ENCODE results near the gene RTTN. TPM values are rescaled to one million over a fixed set of nuclear protein-coding genes. Genes with fewer than 3 reads are reported as not detected.

RTTN gene
- polyA plus RNA-seq, 1 donor = 8.6 TPM

GRCh38 chr18:70068981-70069380 is 136.5 kb downstream of the RTTN start:
- Histone ChIP-seq H3K27me3 (ENCODE audit: control insufficient read depth, insufficient read depth, low read length) (no peaks in the 10 kb centered on the region), H3K27ac (ENCODE audit: low read length) (no peak overlapping the region), H3K4me1 (ENCODE audit: control insufficient read depth, insufficient read depth, low read length) (peaks cover 4% of the 10 kb centered on the region), H3K4me3 (ENCODE audit: low read length) (no peak overlapping the region), H3K9me3 (ENCODE audit: control insufficient read depth, low read depth, low read length) (no peaks in the 10 kb centered on the region), H3K36me3 (ENCODE audit: control insufficient read depth, insufficient read depth, low read length) (no peaks in the 10 kb centered on the region)
- no peak for DNase-seq

- Histone ChIP-seq H3K4me1 (ENCODE audit: control insufficient read depth, insufficient read depth, low read length) (no peaks in the 10 kb centered on the region), H3K27me3 (ENCODE audit: control insufficient read depth, insufficient read depth, low read length) (no peaks in the 10 kb centered on the region), H3K27ac (ENCODE audit: low read length) (no peak overlapping the region), H3K9me3 (ENCODE audit: control insufficient read depth, low read depth, low read length) (no peaks in the 10 kb centered on the region), H3K36me3 (ENCODE audit: control insufficient read depth, insufficient read depth, low read length) (peaks cover 11% of the 10 kb centered on the region), H3K4me3 (ENCODE audit: low read length) (no peak overlapping the region)
- WGBS (ENCODE audit: insufficient coverage, low lambda C conversion rate) = no CpG with 5 or more reads among the region's 3 CpGs
- no peak for DNase-seq
These were observed 145.8 kb downstream of the RTTN start for GRCh38 chr18:70059684-70060083.

GRCh38 chr18:70058916-70059315 is 146.6 kb downstream of the RTTN start:
- no peaks in the 10 kb centered on the region for H3K9me3 ChIP-seq (ENCODE audit: control insufficient read depth, low read depth, low read length)
- no peak overlapping the region for H3K4me3 ChIP-seq (ENCODE audit: low read length)
- H3K27me3 ChIP-seq (ENCODE audit: control insufficient read depth, insufficient read depth, low read length) = no peaks in the 10 kb centered on the region
- no peaks in the 10 kb centered on the region for H3K4me1 ChIP-seq (ENCODE audit: control insufficient read depth, insufficient read depth, low read length)
- H3K27ac ChIP-seq (ENCODE audit: low read length) = no peak overlapping the region
- no peak for DNase-seq
- H3K36me3 ChIP-seq (ENCODE audit: control insufficient read depth, insufficient read depth, low read length) = peaks cover 11% of the 10 kb centered on the region

- no peak overlapping the region for H3K4me3 ChIP-seq (ENCODE audit: low read length)
- H3K27me3 ChIP-seq (ENCODE audit: control insufficient read depth, insufficient read depth, low read length) = no peaks in the 10 kb centered on the region
- no peaks in the 10 kb centered on the region for H3K4me1 ChIP-seq (ENCODE audit: control insufficient read depth, insufficient read depth, low read length)
- WGBS (ENCODE audit: insufficient coverage, low lambda C conversion rate) = 100% methylated on average over 1 of the region's 4 CpGs
- H3K36me3 ChIP-seq (ENCODE audit: control insufficient read depth, insufficient read depth, low read length) = peaks cover 5% of the 10 kb centered on the region
- DNase-seq = no peak
- no peaks in the 10 kb centered on the region for H3K9me3 ChIP-seq (ENCODE audit: control insufficient read depth, low read depth, low read length)
- no peak overlapping the region for H3K27ac ChIP-seq (ENCODE audit: low read length)
These were observed 157.4 kb downstream of the RTTN start for GRCh38 chr18:70047931-70048603.

- no peaks in the 10 kb centered on the region for H3K4me1 ChIP-seq (ENCODE audit: control insufficient read depth, insufficient read depth, low read length)
- no peaks in the 10 kb centered on the region for H3K27me3 ChIP-seq (ENCODE audit: control insufficient read depth, insufficient read depth, low read length)
- DNase-seq = no peak
- peaks cover 8% of the 10 kb centered on the region for H3K36me3 ChIP-seq (ENCODE audit: control insufficient read depth, insufficient read depth, low read length)
- no peak overlapping the region for H3K27ac ChIP-seq (ENCODE audit: low read length)
- WGBS (ENCODE audit: insufficient coverage, low lambda C conversion rate) = no CpG with 5 or more reads among the region's 1 CpG
- H3K9me3 ChIP-seq (ENCODE audit: control insufficient read depth, low read depth, low read length) = no peaks in the 10 kb centered on the region
- H3K4me3 ChIP-seq (ENCODE audit: low read length) = no peak overlapping the region
These were observed 158.7 kb downstream of the RTTN start for GRCh38 chr18:70046796-70047195.

- H3K27me3 ChIP-seq (ENCODE audit: control insufficient read depth, insufficient read depth, low read length) = no peaks in the 10 kb centered on the region
- no peaks in the 10 kb centered on the region for H3K9me3 ChIP-seq (ENCODE audit: control insufficient read depth, low read depth, low read length)
- DNase-seq = no peak
- H3K4me3 ChIP-seq (ENCODE audit: low read length) = no peak overlapping the region
- WGBS (ENCODE audit: insufficient coverage, low lambda C conversion rate) = no CpG with 5 or more reads among the region's 2 CpGs
- peaks cover 8% of the 10 kb centered on the region for H3K36me3 ChIP-seq (ENCODE audit: control insufficient read depth, insufficient read depth, low read length)
- H3K4me1 ChIP-seq (ENCODE audit: control insufficient read depth, insufficient read depth, low read length) = no peaks in the 10 kb centered on the region
- no peak overlapping the region for H3K27ac ChIP-seq (ENCODE audit: low read length)
These were observed 159.3 kb downstream of the RTTN start for GRCh38 chr18:70046207-70046606.

GRCh38 chr18:70044632-70045031 is 160.9 kb downstream of the RTTN start:
- no peak for DNase-seq
- no peaks in the 10 kb centered on the region for H3K27me3 ChIP-seq (ENCODE audit: control insufficient read depth, insufficient read depth, low read length)
- WGBS (ENCODE audit: insufficient coverage, low lambda C conversion rate) = 89% methylated on average over 1 of the region's 4 CpGs
- no peaks in the 10 kb centered on the region for H3K4me1 ChIP-seq (ENCODE audit: control insufficient read depth, insufficient read depth, low read length)
- no peak overlapping the region for H3K4me3 ChIP-seq (ENCODE audit: low read length)
- no peak overlapping the region for H3K27ac ChIP-seq (ENCODE audit: low read length)
- no peaks in the 10 kb centered on the region for H3K9me3 ChIP-seq (ENCODE audit: control insufficient read depth, low read depth, low read length)
- peaks cover 8% of the 10 kb centered on the region for H3K36me3 ChIP-seq (ENCODE audit: control insufficient read depth, insufficient read depth, low read length)

GRCh38 chr18:70041459-70042050 is 163.9 kb downstream of the RTTN start:
- Histone ChIP-seq H3K27me3 (ENCODE audit: control insufficient read depth, insufficient read depth, low read length) (no peaks in the 10 kb centered on the region), H3K4me1 (ENCODE audit: control insufficient read depth, insufficient read depth, low read length) (no peaks in the 10 kb centered on the region), H3K27ac (ENCODE audit: low read length) (no peak overlapping the region), H3K36me3 (ENCODE audit: control insufficient read depth, insufficient read depth, low read length) (peaks cover 10% of the 10 kb centered on the region), H3K4me3 (ENCODE audit: low read length) (no peak overlapping the region), H3K9me3 (ENCODE audit: control insufficient read depth, low read depth, low read length) (no peaks in the 10 kb centered on the region)
- 100% methylated on average over 1 of the region's 4 CpGs for WGBS (ENCODE audit: insufficient coverage, low lambda C conversion rate)
- no peak for DNase-seq

- no peaks in the 10 kb centered on the region for H3K4me1 ChIP-seq (ENCODE audit: control insufficient read depth, insufficient read depth, low read length)
- H3K4me3 ChIP-seq (ENCODE audit: low read length) = no peak overlapping the region
- H3K36me3 ChIP-seq (ENCODE audit: control insufficient read depth, insufficient read depth, low read length) = peaks cover 7% of the 10 kb centered on the region
- 94% methylated on average over 2 of the region's 2 CpGs for WGBS (ENCODE audit: insufficient coverage, low lambda C conversion rate)
- no peaks in the 10 kb centered on the region for H3K9me3 ChIP-seq (ENCODE audit: control insufficient read depth, low read depth, low read length)
- no peak for DNase-seq
- no peak overlapping the region for H3K27ac ChIP-seq (ENCODE audit: low read length)
- no peaks in the 10 kb centered on the region for H3K27me3 ChIP-seq (ENCODE audit: control insufficient read depth, insufficient read depth, low read length)
These were observed 166.3 kb downstream of the RTTN start for GRCh38 chr18:70039186-70039585.

- Histone ChIP-seq H3K27ac (ENCODE audit: low read length) (no peak overlapping the region), H3K4me1 (ENCODE audit: control insufficient read depth, insufficient read depth, low read length) (no peaks in the 10 kb centered on the region), H3K4me3 (ENCODE audit: low read length) (no peak overlapping the region), H3K9me3 (ENCODE audit: control insufficient read depth, low read depth, low read length) (no peaks in the 10 kb centered on the region), H3K27me3 (ENCODE audit: control insufficient read depth, insufficient read depth, low read length) (no peaks in the 10 kb centered on the region), H3K36me3 (ENCODE audit: control insufficient read depth, insufficient read depth, low read length) (peaks cover 5% of the 10 kb centered on the region)
- no CpG with 5 or more reads among the region's 6 CpGs for WGBS (ENCODE audit: insufficient coverage, low lambda C conversion rate)
- no peak for DNase-seq
These were observed 167.9 kb downstream of the RTTN start for GRCh38 chr18:70037431-70038061.

All from large intestine (tissue), 3 donors.